Measurements from ENCODE around the gene AKAP1. TPM values are rescaled to one million over a fixed set of nuclear protein-coding genes. Genes with fewer than 3 reads are reported as not detected.

Gene AKAP1
- total RNA-seq: 10 to 100 TPM; 59.6 to 64.3 (median 60.2) TPM

- ATAC-seq (peak; percentile 91 to 95), DNase-seq (peak; percentile 94)
- H3K27me3 Mint-ChIP-seq (ENCODE audit: low read depth): no peaks in the 10 kb centered on the region
- H3K9me3 Mint-ChIP-seq: no peaks in the 10 kb centered on the region
- peaks cover 24% of the 10 kb centered on the region for H3K4me1 Mint-ChIP-seq (ENCODE audit: low read depth)
- peak within 1 kb of the TSS; percentile 88 for H3K4me3 Mint-ChIP-seq
- H3K36me3 Mint-ChIP-seq (ENCODE audit: insufficient read depth): no peaks in the 10 kb centered on the region
Observed at GRCh38 chr17:57084802-57085447, at the start of gene AKAP1. AKAP1 (plus strand) TSS chr17:57085246; CDS start chr17:57105465, 20,219 bp downstream.

- Mint-ChIP-seq H3K9me3 (no peaks in the 10 kb centered on the region), H3K27me3 (ENCODE audit: low read depth) (peaks cover 29% of the 10 kb centered on the region), H3K4me3 (no peak overlapping the region), H3K4me1 (ENCODE audit: low read depth) (no peaks in the 10 kb centered on the region), H3K36me3 (ENCODE audit: insufficient read depth) (no peaks in the 10 kb centered on the region)
- DNase-seq (no peak), ATAC-seq (no peak)
Observed at GRCh38 chr17:57035971-57036481, 49.0 kb upstream of the AKAP1 start.

GRCh38 chr17:57037411-57037810 lies 47.6 kb upstream of the AKAP1 start:
- no peak for ATAC-seq
- no peak for DNase-seq
- Mint-ChIP-seq H3K9me3 (no peaks in the 10 kb centered on the region), H3K4me1 (ENCODE audit: low read depth) (no peaks in the 10 kb centered on the region), H3K36me3 (ENCODE audit: insufficient read depth) (no peaks in the 10 kb centered on the region), H3K4me3 (no peak overlapping the region), H3K27me3 (ENCODE audit: low read depth) (peaks cover 32% of the 10 kb centered on the region)

- DNase-seq (no peak), ATAC-seq (no peak)
- Mint-ChIP-seq H3K27me3 (ENCODE audit: low read depth) (peaks cover 39% of the 10 kb centered on the region), H3K9me3 (no peaks in the 10 kb centered on the region), H3K36me3 (ENCODE audit: insufficient read depth) (no peaks in the 10 kb centered on the region), H3K4me1 (ENCODE audit: low read depth) (no peaks in the 10 kb centered on the region), H3K4me3 (no peak overlapping the region)
Observed at GRCh38 chr17:57038486-57038885, 46.6 kb upstream of the AKAP1 start.

GRCh38 chr17:57040571-57040970 lies 44.5 kb upstream of the AKAP1 start:
- peaks cover 4% of the 10 kb centered on the region for H3K4me1 Mint-ChIP-seq (ENCODE audit: low read depth)
- H3K27me3 Mint-ChIP-seq (ENCODE audit: low read depth): peaks cover 56% of the 10 kb centered on the region
- H3K4me3 Mint-ChIP-seq: no peak overlapping the region
- H3K36me3 Mint-ChIP-seq (ENCODE audit: insufficient read depth): no peaks in the 10 kb centered on the region
- no peaks in the 10 kb centered on the region for H3K9me3 Mint-ChIP-seq
- DNase-seq (no peak), ATAC-seq (no peak)

GRCh38 chr17:57043276-57043675 lies 41.8 kb upstream of the AKAP1 start:
- peaks cover 14% of the 10 kb centered on the region for H3K4me1 Mint-ChIP-seq (ENCODE audit: low read depth)
- ATAC-seq (no peak), DNase-seq (no peak)
- H3K27me3 Mint-ChIP-seq (ENCODE audit: low read depth): peaks cover 59% of the 10 kb centered on the region
- H3K9me3 Mint-ChIP-seq: no peaks in the 10 kb centered on the region
- H3K36me3 Mint-ChIP-seq (ENCODE audit: insufficient read depth): no peaks in the 10 kb centered on the region
- no peak overlapping the region for H3K4me3 Mint-ChIP-seq

GRCh38 chr17:57044976-57045867 lies 39.8 kb upstream of the AKAP1 start:
- H3K9me3 Mint-ChIP-seq: no peaks in the 10 kb centered on the region
- H3K27me3 Mint-ChIP-seq (ENCODE audit: low read depth): peaks cover 56% of the 10 kb centered on the region
- H3K4me1 Mint-ChIP-seq (ENCODE audit: low read depth): peaks cover 14% of the 10 kb centered on the region
- H3K36me3 Mint-ChIP-seq (ENCODE audit: insufficient read depth): no peaks in the 10 kb centered on the region
- H3K4me3 Mint-ChIP-seq: peak overlapping the region; percentile 76
- DNase-seq (no peak), ATAC-seq (peak; percentile 4 to 13)

GRCh38 chr17:57045868-57046704 lies 39.0 kb upstream of the AKAP1 start:
- H3K27me3 Mint-ChIP-seq (ENCODE audit: low read depth): peaks cover 55% of the 10 kb centered on the region
- peaks cover 14% of the 10 kb centered on the region for H3K4me1 Mint-ChIP-seq (ENCODE audit: low read depth)
- no peaks in the 10 kb centered on the region for H3K9me3 Mint-ChIP-seq
- ATAC-seq (peak; percentile 75 to 78), DNase-seq (peak; percentile 20)
- peak overlapping the region; percentile 76 for H3K4me3 Mint-ChIP-seq
- H3K36me3 Mint-ChIP-seq (ENCODE audit: insufficient read depth): no peaks in the 10 kb centered on the region

GRCh38 chr17:57046749-57047148 lies 38.3 kb upstream of the AKAP1 start:
- no peaks in the 10 kb centered on the region for H3K36me3 Mint-ChIP-seq (ENCODE audit: insufficient read depth)
- no peaks in the 10 kb centered on the region for H3K9me3 Mint-ChIP-seq
- DNase-seq: no peak
- H3K4me1 Mint-ChIP-seq (ENCODE audit: low read depth): peaks cover 14% of the 10 kb centered on the region
- H3K4me3 Mint-ChIP-seq: peak overlapping the region; percentile 31
- no peak for ATAC-seq
- peaks cover 54% of the 10 kb centered on the region for H3K27me3 Mint-ChIP-seq (ENCODE audit: low read depth)

- H3K4me3 Mint-ChIP-seq: no peak overlapping the region
- DNase-seq: no peak
- H3K4me1 Mint-ChIP-seq (ENCODE audit: low read depth): peaks cover 14% of the 10 kb centered on the region
- no peaks in the 10 kb centered on the region for H3K36me3 Mint-ChIP-seq (ENCODE audit: insufficient read depth)
- no peak for ATAC-seq
- peaks cover 49% of the 10 kb centered on the region for H3K27me3 Mint-ChIP-seq (ENCODE audit: low read depth)
- no peaks in the 10 kb centered on the region for H3K9me3 Mint-ChIP-seq
Observed at GRCh38 chr17:57048096-57048495, 37.0 kb upstream of the AKAP1 start.

- Mint-ChIP-seq H3K4me1 (ENCODE audit: low read depth) (peaks cover 16% of the 10 kb centered on the region), H3K36me3 (ENCODE audit: insufficient read depth) (no peaks in the 10 kb centered on the region), H3K27me3 (ENCODE audit: low read depth) (peaks cover 28% of the 10 kb centered on the region), H3K9me3 (no peaks in the 10 kb centered on the region), H3K4me3 (no peak overlapping the region)
- DNase-seq (no peak), ATAC-seq (no peak)
Observed at GRCh38 chr17:57050306-57050705, 34.7 kb upstream of the AKAP1 start.

- ATAC-seq (no peak), DNase-seq (no peak)
- Mint-ChIP-seq H3K36me3 (ENCODE audit: insufficient read depth) (no peaks in the 10 kb centered on the region), H3K9me3 (no peaks in the 10 kb centered on the region), H3K4me1 (ENCODE audit: low read depth) (peaks cover 10% of the 10 kb centered on the region), H3K27me3 (ENCODE audit: low read depth) (peaks cover 16% of the 10 kb centered on the region), H3K4me3 (no peak overlapping the region)
Observed at GRCh38 chr17:57051886-57052361, 33.1 kb upstream of the AKAP1 start.

- no peak for ATAC-seq
Observed at GRCh38 chr17:57062865-57063264, 22.2 kb upstream of the AKAP1 start.

GRCh38 chr17:57067162-57067561 lies 17.9 kb upstream of the AKAP1 start:
- Mint-ChIP-seq H3K9me3 (no peaks in the 10 kb centered on the region), H3K36me3 (ENCODE audit: insufficient read depth) (no peaks in the 10 kb centered on the region), H3K27me3 (ENCODE audit: low read depth) (peaks cover 19% of the 10 kb centered on the region), H3K4me1 (ENCODE audit: low read depth) (no peaks in the 10 kb centered on the region), H3K4me3 (no peak overlapping the region)
- DNase-seq (no peak), ATAC-seq (no peak)

More at GRCh38 chr17:57062865-57063264, 22.2 kb upstream of the AKAP1 start:
- H3K9me3 Mint-ChIP-seq: no peaks in the 10 kb centered on the region
- H3K4me1 Mint-ChIP-seq (ENCODE audit: low read depth): no peaks in the 10 kb centered on the region
- no peaks in the 10 kb centered on the region for H3K36me3 Mint-ChIP-seq (ENCODE audit: insufficient read depth)
- no peak overlapping the region for H3K4me3 Mint-ChIP-seq
- peaks cover 17% of the 10 kb centered on the region for H3K27me3 Mint-ChIP-seq (ENCODE audit: low read depth)
- no peak for DNase-seq

Data from activated T-cell treated with anti-CD3 and anti-CD28 coated beads, Interleukin-2, amount 50 U/mL, for 4 hours (primary cell).